ACHN (cell line): Measurements from ENCODE around the gene CXCR5.
A peak's percentile ranks its signal among the peaks of the same experiment; 100 is the strongest.

Source experiments
- DNase-seq: peaks from one replicate; pipeline ENCODE4 v3.0.0-alpha.2; 2015
- in situ Hi-C: cut with HindIII; loops from 2 replicates; pipeline ENCODE4 v1.10.0; 2017; ENCODE audit warnings: low sequenced_read_pairs, low pct_ligation_motif_present, low pct_unique_long_range_greater_than_20kb

The CXCR5 gene

GRCh38 chr11:118908901-118909618 is 25.4 kb downstream of the CXCR5 start:
- DNase-seq: peak; percentile 61
- in situ Hi-C loops: no loop called here

GRCh38 chr11:118909619-118910308 is 26.1 kb downstream of the CXCR5 start:
- no peak for DNase-seq
- in situ Hi-C loops: no loop called here

- in situ Hi-C loops: no loop called here
- DNase-seq: peak; percentile 84
Observed at GRCh38 chr11:118910309-118911112, 26.8 kb downstream of the CXCR5 start.

GRCh38 chr11:118911113-118911879 is 27.6 kb downstream of the CXCR5 start:
- in situ Hi-C loops: no loop called here
- peak; percentile 65 for DNase-seq

GRCh38 chr11:118911880-118912741 is 28.4 kb downstream of the CXCR5 start:
- in situ Hi-C loops: no loop called here
- peak; percentile 90 for DNase-seq

- peak; percentile 58 for DNase-seq
- in situ Hi-C loops: no loop called here
Observed at GRCh38 chr11:118912742-118913410, 29.2 kb downstream of the CXCR5 start.

DNA sequence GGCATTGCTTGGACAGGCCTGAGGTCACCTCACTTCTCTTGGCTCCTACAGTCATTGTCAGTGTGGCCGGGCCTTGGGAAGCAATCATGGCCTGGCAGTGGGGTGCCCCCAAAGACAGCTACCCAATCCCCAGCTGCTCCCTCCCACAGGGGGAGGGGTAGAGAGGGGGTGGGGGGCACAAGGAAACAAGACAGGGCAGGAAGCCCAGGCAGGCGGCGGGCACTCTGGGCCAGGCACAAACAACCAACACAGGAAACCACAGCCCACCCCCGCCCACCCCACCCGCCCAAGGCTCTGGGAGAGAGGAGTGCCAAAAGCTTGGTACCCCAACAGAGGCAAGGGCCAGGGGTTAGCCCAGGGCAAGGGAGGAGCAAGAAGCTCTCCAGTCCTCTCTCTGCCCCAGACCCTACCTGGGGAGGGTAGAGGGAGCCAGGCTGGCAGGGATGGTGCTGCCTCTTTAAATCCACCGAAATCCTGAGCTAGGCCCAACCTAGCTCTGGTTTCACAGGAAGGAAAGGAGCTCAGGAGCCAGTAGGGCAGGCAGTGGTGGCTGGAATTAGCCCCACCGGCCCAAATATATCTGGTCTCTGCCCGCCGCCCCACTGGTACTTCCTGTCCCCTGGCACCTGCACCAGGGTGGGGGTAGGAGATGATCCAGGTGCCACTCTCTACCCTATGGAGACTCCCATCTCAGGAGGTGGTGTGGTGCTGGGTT is 29.9 kb downstream of the CXCR5 start:
- in situ Hi-C loops: no loop called here
- DNase-seq: no peak

DNA sequence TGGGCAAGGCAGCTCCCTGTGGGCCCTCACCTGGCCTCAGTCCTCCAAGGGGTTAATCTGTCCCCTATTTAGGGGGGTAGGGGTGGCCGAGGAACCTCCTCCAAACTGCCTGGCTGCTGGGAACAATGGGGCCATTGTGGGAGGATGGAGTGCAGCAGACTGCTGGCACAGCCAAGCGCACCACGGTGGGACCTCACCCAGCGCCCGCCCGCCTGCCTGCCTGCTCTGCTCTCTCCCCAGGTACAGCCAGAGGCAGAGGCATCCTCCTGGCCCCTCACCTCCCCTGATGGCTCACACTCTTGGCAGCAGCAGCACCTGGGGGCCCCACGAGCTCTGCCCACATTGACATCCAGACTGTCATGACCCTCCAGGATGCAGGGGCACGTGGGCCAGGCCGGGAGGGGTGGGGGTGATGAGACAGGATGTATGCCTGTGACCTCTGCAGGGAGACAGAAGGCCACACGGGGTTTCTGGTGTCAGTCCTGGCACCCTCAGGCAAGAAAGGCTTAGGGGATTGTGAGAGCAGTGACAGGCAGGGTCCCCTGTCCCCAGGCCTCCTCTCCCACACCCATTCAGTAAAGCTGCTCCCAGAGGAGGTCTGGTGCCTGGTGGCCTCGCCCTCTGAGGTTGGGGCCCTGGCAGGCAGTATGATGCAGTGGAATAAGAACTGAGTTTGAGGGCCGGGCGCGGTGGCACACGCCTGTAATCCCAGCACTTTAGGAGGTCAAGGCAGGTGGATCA is 30.7 kb downstream of the CXCR5 start:
- no peak for DNase-seq
- in situ Hi-C loops: no loop called here

DNA sequence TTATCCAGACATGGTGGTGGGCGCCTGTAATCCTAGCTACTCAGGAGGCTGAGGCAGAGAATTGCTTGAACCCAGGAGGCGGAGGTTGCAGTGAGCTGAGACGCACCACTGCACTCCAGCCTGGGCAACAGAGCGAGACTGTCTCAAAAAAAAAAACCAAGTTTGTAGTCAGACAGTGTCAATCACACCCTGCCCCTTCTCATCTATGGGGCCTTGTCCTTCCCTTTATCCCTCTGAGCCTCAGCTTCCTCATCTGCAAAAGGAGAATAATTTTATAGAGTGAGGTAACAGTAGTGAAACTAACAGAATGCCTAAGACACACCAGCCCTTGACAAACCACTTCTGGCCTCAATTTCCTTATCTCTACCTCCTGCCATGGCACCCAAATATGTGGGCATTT is 31.3 kb downstream of the CXCR5 start:
- no peak for DNase-seq
- in situ Hi-C loops: no loop called here

GRCh38 chr11:118915396-118915795 is 31.7 kb downstream of the CXCR5 start:
- DNase-seq: no peak
- in situ Hi-C loops: no loop called here

- no peak for DNase-seq
- in situ Hi-C loops: no loop called here
Observed at GRCh38 chr11:118915941-118916841, 32.5 kb downstream of the CXCR5 start.

DNA sequence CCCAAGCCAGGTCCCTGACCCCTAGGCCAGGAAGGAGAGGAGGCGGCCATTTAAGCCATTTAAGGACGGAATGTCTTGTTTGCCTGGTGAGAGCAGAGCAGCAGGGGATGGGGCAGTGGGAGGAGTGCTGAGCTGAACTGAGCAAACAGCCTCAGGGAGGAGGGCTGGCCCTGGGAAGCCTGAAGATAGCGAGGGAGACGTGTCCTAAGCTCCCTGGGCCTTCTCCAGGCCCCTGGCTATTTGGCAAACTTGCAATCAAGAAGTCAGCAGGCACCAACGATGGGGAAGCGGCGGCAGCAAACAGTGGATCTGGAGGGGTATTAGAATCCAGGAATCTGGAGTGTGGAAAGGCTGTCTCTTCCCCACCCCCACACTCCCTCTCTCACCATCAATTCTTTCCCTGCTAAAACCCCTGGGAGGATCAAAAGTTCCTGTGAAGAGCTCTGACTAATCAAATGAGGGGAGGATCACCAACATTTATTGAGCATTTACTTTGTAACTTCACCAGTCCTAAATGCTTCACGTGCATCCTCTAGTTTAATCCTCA is 33.2 kb downstream of the CXCR5 start:
- DNase-seq: no peak
- in situ Hi-C loops: no loop called here

DNA sequence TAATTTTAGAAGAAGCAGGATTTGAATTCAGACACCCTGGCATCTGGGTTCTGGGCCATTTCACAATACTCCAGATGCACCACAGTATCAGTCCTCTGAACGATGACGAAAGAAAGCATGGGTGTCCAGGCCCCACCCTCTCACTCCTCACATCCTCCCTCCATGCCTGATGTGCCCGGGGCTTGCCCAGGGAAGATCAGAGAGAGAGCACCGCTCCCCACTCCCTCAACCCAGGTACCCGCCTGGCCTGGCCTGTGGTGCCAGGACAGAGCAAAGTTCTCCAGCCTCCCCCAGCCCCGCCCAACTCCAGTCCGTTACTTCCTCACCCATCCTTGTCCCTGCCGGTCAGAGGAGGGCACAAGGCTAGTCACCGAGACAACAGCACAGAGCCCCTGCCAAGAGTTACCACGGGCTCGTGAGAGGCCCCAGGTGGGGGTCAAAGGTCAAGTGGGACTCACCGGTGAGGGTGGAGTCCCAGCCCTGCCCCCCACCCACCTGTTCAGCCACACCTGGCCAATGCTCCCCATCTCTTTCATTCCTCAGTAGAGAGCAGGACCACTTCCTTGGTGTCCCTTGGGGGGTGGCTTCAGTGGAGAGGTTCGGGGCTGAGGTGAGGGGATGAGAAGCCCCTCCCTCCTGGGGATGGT is 33.9 kb downstream of the CXCR5 start:
- DNase-seq: peak; percentile 53
- in situ Hi-C loops: no loop called here

DNA sequence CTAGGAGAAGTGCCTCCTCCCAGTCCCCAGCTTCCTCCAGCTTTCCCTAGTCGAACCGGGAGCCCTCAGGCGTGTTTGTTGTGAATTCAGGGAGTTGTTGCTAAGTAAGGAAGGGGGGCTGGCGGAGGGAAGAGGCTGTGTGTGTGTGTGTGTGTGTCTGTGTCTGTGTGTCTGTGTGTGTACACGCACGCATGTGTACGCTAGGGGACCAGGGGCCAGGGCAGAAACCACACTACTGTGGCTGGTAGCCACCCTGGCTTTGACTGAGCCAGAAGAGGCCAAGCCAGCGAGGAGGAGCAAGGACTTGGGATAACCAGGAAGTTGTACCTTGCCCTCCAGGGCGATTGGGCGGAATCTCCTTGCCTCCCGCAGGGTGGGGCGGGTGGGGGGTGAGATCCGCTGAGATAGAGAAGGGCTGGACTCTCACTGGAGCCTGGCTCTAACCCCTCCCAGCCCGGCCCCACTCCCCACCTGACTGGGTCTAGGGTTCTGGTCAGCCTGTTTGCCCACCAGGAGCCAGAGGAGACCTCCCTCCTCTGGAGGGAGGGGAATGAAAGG is 34.5 kb downstream of the CXCR5 start:
- in situ Hi-C loops: no loop called here
- peak; percentile 89 for DNase-seq
